ENCODE results near the gene TAOK3. TPM values are rescaled to one million over a fixed set of nuclear protein-coding genes. Genes with fewer than 3 reads are reported as not detected.

Gene TAOK3
- total RNA-seq, 1 donor from 2014 or later: 39.3 TPM

- no peak overlapping the region for H3K4me3 ChIP-seq
- H3K27ac ChIP-seq: no peak overlapping the region
- no peaks in the 10 kb centered on the region for H3K4me1 ChIP-seq
- intact Hi-C loops (cut with DNase I): no loop called here
- no peaks in the 10 kb centered on the region for H3K36me3 ChIP-seq
- no peaks in the 10 kb centered on the region for H3K27me3 ChIP-seq
- no peaks in the 10 kb centered on the region for H3K9me3 ChIP-seq
- no peak for DNase-seq (ENCODE audit: low spot score in 2 of 2)
- no peak for TF ChIP-seq CTCF (IDR thresholded peaks at IDR 0.05)
Measured at GRCh38 chr12:118127867-118128266, 244.8 kb downstream of the TAOK3 start.

- Histone ChIP-seq H3K4me3 (no peak overlapping the region), H3K4me1 (no peaks in the 10 kb centered on the region), H3K9me3 (no peaks in the 10 kb centered on the region), H3K27me3 (no peaks in the 10 kb centered on the region), H3K27ac (no peak overlapping the region), H3K36me3 (no peaks in the 10 kb centered on the region)
- no peak for DNase-seq (ENCODE audit: low spot score in 2 of 2)
- intact Hi-C loops (cut with DNase I): no loop called here
- no peak for TF ChIP-seq CTCF (IDR thresholded peaks at IDR 0.05)
Measured at GRCh38 chr12:118126119-118126757, 246.5 kb downstream of the TAOK3 start.

- Histone ChIP-seq H3K4me3 (no peak overlapping the region), H3K27ac (no peak overlapping the region), H3K9me3 (no peaks in the 10 kb centered on the region), H3K27me3 (no peaks in the 10 kb centered on the region), H3K4me1 (no peaks in the 10 kb centered on the region), H3K36me3 (no peaks in the 10 kb centered on the region)
- DNase-seq (ENCODE audit: low spot score in 2 of 2): no peak
- intact Hi-C loops (cut with DNase I): no loop called here
- no peak for TF ChIP-seq CTCF (IDR thresholded peaks at IDR 0.05)
Measured at GRCh38 chr12:118125743-118126118, 247.0 kb downstream of the TAOK3 start.

GRCh38 chr12:118124333-118124874 is 248.3 kb downstream of the TAOK3 start:
- H3K36me3 ChIP-seq: no peaks in the 10 kb centered on the region
- H3K4me1 ChIP-seq: no peaks in the 10 kb centered on the region
- intact Hi-C loops (cut with DNase I): loop anchor here (5.0 kb wide), 1 partner anchor 253 kb away; the partner anchor contains the start of gene SUDS3
- H3K4me3 ChIP-seq: no peak overlapping the region
- DNase-seq (ENCODE audit: low spot score in 2 of 2): no peak
- no peak overlapping the region for H3K27ac ChIP-seq
- TF ChIP-seq CTCF (IDR thresholded peaks at IDR 0.05): no peak
- no peaks in the 10 kb centered on the region for H3K27me3 ChIP-seq
- H3K9me3 ChIP-seq: no peaks in the 10 kb centered on the region

GRCh38 chr12:118122264-118122663 is 250.4 kb downstream of the TAOK3 start:
- no peak overlapping the region for H3K27ac ChIP-seq
- DNase-seq (ENCODE audit: low spot score in 2 of 2): no peak
- no peaks in the 10 kb centered on the region for H3K9me3 ChIP-seq
- H3K27me3 ChIP-seq: no peaks in the 10 kb centered on the region
- no peaks in the 10 kb centered on the region for H3K36me3 ChIP-seq
- no peak overlapping the region for H3K4me3 ChIP-seq
- intact Hi-C loops (cut with DNase I): loop anchor here (5.0 kb wide), 1 partner anchor 255 kb away; the partner anchor contains the start of gene SUDS3
- TF ChIP-seq CTCF (IDR thresholded peaks at IDR 0.05): no peak
- no peaks in the 10 kb centered on the region for H3K4me1 ChIP-seq

All from ascending aorta (tissue), 2 donors.